Vagina (tissue), 2 donors: ENCODE data around the gene IMMP2L. TPM values are rescaled to one million over a fixed set of nuclear protein-coding genes. Genes with fewer than 3 reads are reported as not detected.

Source experiments
- DNase-seq, 2 donors: peaks; one replicate each; pipeline ENCODE4 v3.0.0-alpha.2; 2017; ENCODE audit errors: extremely low spot score in 2 of 2
- H3K27ac ChIP-seq: fragments of 200-600 bp; sonication (generic); one replicate; pipeline ENCODE4 v1.5.1; 2019
- H3K27me3 ChIP-seq: fragments of 200-600 bp; sonication (generic); one replicate; pipeline ENCODE4 v1.5.1; 2019
- H3K36me3 ChIP-seq, 2 donors: fragments of 200-600 bp; sonication (generic); one replicate each; pipeline ENCODE4 v1.5.1; 2017 to 2019
- H3K4me1 ChIP-seq: fragments of 200-600 bp; sonication (generic); one replicate; pipeline ENCODE4 v1.5.1; 2019
- H3K4me3 ChIP-seq, 2 donors: fragments of 200-600 bp; sonication (generic); 1 replicate in 1 of 2; 2 replicates in 1 of 2; pipeline ENCODE4 v1.5.1; 2016 to 2019
- H3K9me3 ChIP-seq: fragments of 200-600 bp; sonication (generic); one replicate; pipeline ENCODE4 v1.5.1; 2019
- CTCF ChIP-seq, 3 experiments: fragments of 450-650 bp in 2 of 3; fragments of 200-600 bp in 1 of 3; sonication (generic) in 1 of 3; IDR thresholded peaks; one replicate each; pipeline ENCODE4 v1.5.1; 2017 to 2019; ENCODE audit warnings: antibody characterized with exemption in 3 of 3, mild to moderate bottlenecking in 2 of 3, moderate library complexity in 2 of 3
- POLR2A ChIP-seq, 2 donors: fragments of 450-650 bp; IDR thresholded peaks; one replicate each; pipeline ENCODE4 v1.6.1; 2017; ENCODE audit warnings: antibody characterized with exemption in 2 of 2, mild to moderate bottlenecking in 2 of 2, moderate library complexity in 2 of 2
- POLR2AphosphoS5 ChIP-seq, 2 donors: sonication (generic); formaldehyde crosslinking; IDR thresholded peaks; one replicate each; pipeline ENCODE4 v1.9.0; 2017; ENCODE audit warnings: antibody characterized with exemption in 2 of 2, mild to moderate bottlenecking in 2 of 2, low read depth in 1 of 2; ENCODE audit not compliant: insufficient read depth in 1 of 2
- intact Hi-C: fragments of 100-400 bp; cut with DNase I; formaldehyde crosslinking; loops from one replicate; pipeline ENCODE4 v1.15.1; 2023
- total RNA-seq: library from RNA; depleted of rRNA; stranded (reverse); fragments of >200 nt; gene quantifications from one replicate; pipeline ENCODE4 v1.2.3, GENCODE V29; 2016

IMMP2L gene
- total RNA-seq, 1 donor from 2014 or later, result 13.3 TPM

GRCh38 chr7:111053035-111053434 is 509.3 kb downstream of the IMMP2L start:
- TF ChIP-seq CTCF (IDR thresholded peaks at IDR 0.05) (no peak), POLR2AphosphoS5 (IDR thresholded peaks at IDR 0.05; ENCODE audit: insufficient read depth in 1 of 2, low read depth in 1 of 2) (no peak), POLR2A (IDR thresholded peaks at IDR 0.05) (no peak)
- Histone ChIP-seq H3K27me3 (no peaks in the 10 kb centered on the region), H3K27ac (no peak overlapping the region), H3K4me3 (no peak overlapping the region), H3K36me3 (no peaks in the 10 kb centered on the region), H3K4me1 (no peaks in the 10 kb centered on the region), H3K9me3 (no peaks in the 10 kb centered on the region)
- intact Hi-C loops, result no loop called here
- DNase-seq, result no peak

- Histone ChIP-seq H3K4me1 (no peaks in the 10 kb centered on the region), H3K4me3 (no peak overlapping the region), H3K27me3 (no peaks in the 10 kb centered on the region), H3K9me3 (no peaks in the 10 kb centered on the region), H3K27ac (no peak overlapping the region), H3K36me3 (no peaks in the 10 kb centered on the region)
- TF ChIP-seq POLR2A (IDR thresholded peaks at IDR 0.05) (no peak), CTCF (IDR thresholded peaks at IDR 0.05) (no peak), POLR2AphosphoS5 (IDR thresholded peaks at IDR 0.05; ENCODE audit: insufficient read depth in 1 of 2, low read depth in 1 of 2) (no peak)
- intact Hi-C loops, result no loop called here
- DNase-seq, result no peak
Measured at GRCh38 chr7:111051832-111052231, 510.5 kb downstream of the IMMP2L start.

GRCh38 chr7:111050875-111051416 is 511.3 kb downstream of the IMMP2L start:
- intact Hi-C loops, result no loop called here
- no peak for DNase-seq
- no peak for TF ChIP-seq POLR2AphosphoS5 (IDR thresholded peaks at IDR 0.05; ENCODE audit: insufficient read depth in 1 of 2, low read depth in 1 of 2)
- H3K27ac ChIP-seq, result no peak overlapping the region
- H3K36me3 ChIP-seq, result no peaks in the 10 kb centered on the region
- H3K4me3 ChIP-seq, result no peak overlapping the region
- H3K27me3 ChIP-seq, result no peaks in the 10 kb centered on the region
- no peaks in the 10 kb centered on the region for H3K4me1 ChIP-seq
- no peaks in the 10 kb centered on the region for H3K9me3 ChIP-seq

- no peak overlapping the region for H3K4me3 ChIP-seq
- no peak for TF ChIP-seq POLR2AphosphoS5 (IDR thresholded peaks at IDR 0.05; ENCODE audit: insufficient read depth in 1 of 2, low read depth in 1 of 2)
- no peaks in the 10 kb centered on the region for H3K4me1 ChIP-seq
- DNase-seq, result no peak
- intact Hi-C loops, result no loop called here
- no peaks in the 10 kb centered on the region for H3K9me3 ChIP-seq
- H3K36me3 ChIP-seq, result no peaks in the 10 kb centered on the region
- H3K27ac ChIP-seq, result no peak overlapping the region
- no peaks in the 10 kb centered on the region for H3K27me3 ChIP-seq
Measured at GRCh38 chr7:111049971-111050680, 512.2 kb downstream of the IMMP2L start.

- no peaks in the 10 kb centered on the region for H3K9me3 ChIP-seq
- no peak overlapping the region for H3K4me3 ChIP-seq
- H3K27me3 ChIP-seq, result no peaks in the 10 kb centered on the region
- H3K36me3 ChIP-seq, result no peaks in the 10 kb centered on the region
- H3K4me1 ChIP-seq, result no peaks in the 10 kb centered on the region
- TF ChIP-seq CTCF (IDR thresholded peaks at IDR 0.05) (no peak), POLR2AphosphoS5 (IDR thresholded peaks at IDR 0.05; ENCODE audit: insufficient read depth in 1 of 2, low read depth in 1 of 2) (no peak), POLR2A (IDR thresholded peaks at IDR 0.05) (no peak)
- no peak for DNase-seq
- H3K27ac ChIP-seq, result no peak overlapping the region
- intact Hi-C loops, result no loop called here
Measured at GRCh38 chr7:111047595-111047994, 514.7 kb downstream of the IMMP2L start.

GRCh38 chr7:111045449-111045848 is 516.8 kb downstream of the IMMP2L start:
- no peaks in the 10 kb centered on the region for H3K9me3 ChIP-seq
- H3K36me3 ChIP-seq, result no peaks in the 10 kb centered on the region
- H3K27ac ChIP-seq, result no peak overlapping the region
- no peaks in the 10 kb centered on the region for H3K4me1 ChIP-seq
- no peak for DNase-seq
- no peaks in the 10 kb centered on the region for H3K27me3 ChIP-seq
- intact Hi-C loops, result no loop called here
- TF ChIP-seq POLR2A (IDR thresholded peaks at IDR 0.05) (no peak), CTCF (IDR thresholded peaks at IDR 0.05) (no peak), POLR2AphosphoS5 (IDR thresholded peaks at IDR 0.05; ENCODE audit: insufficient read depth in 1 of 2, low read depth in 1 of 2) (no peak)
- H3K4me3 ChIP-seq, result no peak overlapping the region
